Renal pelvis (tissue), 4 donors: ENCODE measurements around the gene IL31. TPM values are rescaled to one million over a fixed set of nuclear protein-coding genes. Genes with fewer than 3 reads are reported as not detected.

ENCODE experiments used
- DNase-seq: peaks from one replicate; pipeline ENCODE4 v3.0.0-alpha.2; 2013
- polyA plus RNA-seq, 3 donors: library from polyadenylated mRNA; unstranded; fragments of 120-200 nt; gene quantifications; one replicate each; pipeline ENCODE4 v1.2.1, GENCODE V29; 2013; ENCODE audit not compliant: insufficient read length in 3 of 3

IL31 gene
- polyA plus RNA-seq, 3 donors, result not detected

- no peak for DNase-seq
Observed at GRCh38 chr12:122129131-122129530, 44.9 kb downstream of the IL31 start.

DNA sequence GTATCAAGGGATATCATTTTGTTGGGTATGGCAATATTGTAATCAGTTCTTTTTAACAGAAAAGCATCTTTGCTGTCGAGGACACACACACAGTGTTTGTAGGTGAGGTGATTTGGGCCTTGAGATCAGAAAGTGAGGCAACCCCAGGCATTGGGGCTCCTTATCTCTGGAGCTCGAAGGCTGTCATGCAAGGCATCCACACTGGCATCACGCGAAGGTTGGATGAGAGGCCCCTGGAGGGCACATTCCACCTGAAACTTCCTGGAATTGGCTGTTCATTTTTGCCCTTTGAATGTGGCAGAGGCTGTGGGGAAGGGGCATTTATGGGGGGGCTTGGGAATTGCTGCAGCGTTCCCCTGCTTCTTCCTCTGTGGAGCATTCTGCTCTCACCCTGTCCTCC is 45.5 kb downstream of the IL31 start:
- DNase-seq, result no peak

GRCh38 chr12:122127839-122128238 is 46.2 kb downstream of the IL31 start:
- DNase-seq, result no peak

DNA sequence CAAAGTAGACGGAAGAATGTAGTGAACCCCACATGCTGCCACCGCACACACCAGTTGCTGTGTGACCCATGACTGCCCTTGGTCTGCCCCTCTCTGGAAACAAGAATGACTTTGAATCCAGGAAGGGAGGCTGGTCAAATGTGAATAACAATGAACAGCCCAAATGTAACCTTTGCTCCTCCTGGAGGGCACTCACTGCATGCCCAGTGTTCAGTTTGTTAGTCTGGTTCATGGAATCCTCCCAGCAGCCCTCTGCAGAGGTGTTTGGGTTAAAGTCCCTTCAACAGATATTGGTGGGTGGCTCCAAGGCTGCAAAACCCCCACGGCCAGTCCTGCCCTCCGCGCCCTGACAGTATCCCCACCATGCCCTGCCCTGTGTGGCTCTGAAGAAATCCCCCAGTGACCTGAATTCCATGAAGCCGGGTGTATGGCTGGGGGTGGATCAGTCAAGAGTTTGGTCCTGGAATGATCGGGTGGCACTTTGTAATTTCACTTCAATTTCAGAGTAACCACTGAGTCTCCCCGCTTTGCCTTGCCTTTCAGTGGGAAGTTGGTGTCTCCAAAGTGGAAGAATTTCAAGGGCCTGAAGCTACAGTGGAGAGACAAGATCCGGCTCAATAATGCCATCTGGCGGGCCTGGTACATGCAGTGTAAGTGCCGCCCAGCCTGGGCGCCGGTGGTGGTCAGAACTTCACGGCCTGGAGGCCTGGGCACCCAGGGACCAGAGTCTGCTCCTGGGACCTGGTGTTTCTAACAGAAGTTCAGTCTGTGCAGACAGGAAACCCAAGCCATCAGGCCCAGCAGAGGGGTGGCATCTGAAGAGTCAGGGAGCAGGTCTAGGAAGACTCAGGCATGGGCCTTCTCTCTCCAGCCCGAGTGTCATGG is 47.1 kb downstream of the IL31 start:
- DNase-seq, result no peak

GRCh38 chr12:122126342-122126635 is 47.7 kb downstream of the IL31 start:
- no peak for DNase-seq

GRCh38 chr12:122125452-122126341 is 48.3 kb downstream of the IL31 start:
- no peak for DNase-seq

DNA sequence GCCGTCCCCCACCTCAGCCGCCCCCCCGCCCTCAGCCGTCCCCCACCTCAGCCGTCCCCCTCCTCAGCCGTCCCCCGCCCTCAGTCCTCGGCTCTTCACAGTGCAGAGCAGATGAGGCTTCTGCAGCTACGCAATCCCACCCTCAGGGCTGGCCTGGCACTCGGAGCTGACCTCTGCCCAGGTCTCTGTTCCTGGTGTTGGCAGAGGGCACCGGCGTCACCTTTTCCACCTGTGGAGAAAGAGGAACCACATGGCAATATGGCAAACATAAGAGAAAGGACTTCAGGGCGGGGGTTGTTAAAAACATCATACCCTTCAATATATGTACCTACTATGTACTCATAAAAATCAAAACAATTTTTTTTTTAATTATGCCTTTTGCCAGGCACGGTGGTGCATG is 49.7 kb downstream of the IL31 start:
- DNase-seq, result no peak

GRCh38 chr12:122123761-122124145 is 50.3 kb downstream of the IL31 start:
- no peak for DNase-seq

DNA sequence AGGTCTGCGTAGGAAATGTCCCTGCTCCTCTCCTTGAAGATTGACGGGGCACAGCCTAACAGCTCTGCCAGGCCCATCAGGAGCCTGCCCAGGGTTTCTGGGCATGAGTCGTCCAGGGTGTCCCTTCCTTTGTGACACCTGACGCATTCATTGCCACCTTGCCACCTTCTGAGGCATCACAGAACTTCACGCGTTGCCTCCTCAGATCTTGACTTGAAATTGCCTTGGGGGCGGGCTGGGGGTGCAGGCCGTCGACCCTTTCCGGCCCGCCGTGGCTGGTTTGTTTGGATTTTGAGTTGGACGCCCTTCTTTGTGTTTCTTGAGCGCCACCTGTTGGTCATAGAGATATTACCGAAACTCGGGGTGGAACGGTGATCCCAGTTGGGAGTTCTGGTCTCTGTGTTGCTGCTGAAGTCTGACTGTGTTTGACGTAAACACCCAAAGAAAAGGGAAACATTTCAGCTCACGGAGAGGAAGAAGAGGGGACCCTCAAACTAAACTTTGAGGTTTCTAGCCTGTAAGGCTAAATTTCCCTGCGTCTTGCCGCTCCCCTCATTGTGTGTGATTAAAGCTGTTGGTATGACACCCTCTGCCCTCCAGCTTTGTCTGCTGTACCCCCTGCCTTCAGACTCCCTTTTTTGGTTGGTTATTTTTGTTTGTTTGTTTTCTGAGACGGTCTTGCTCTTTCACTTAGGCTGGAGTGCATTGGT is 50.8 kb downstream of the IL31 start:
- peak; percentile 69 for DNase-seq

Other genes with a start within 250 kb of the IL31 start
- gene BCL7A, start 152.3 kb downstream of the IL31 start, polyA plus RNA-seq, result 10 to 100 TPM; 39.8 to 45.1 (median 40.7) TPM
- 10 to 100 TPM; 32.7 to 52.6 (median 46.4) TPM for gene MLXIP, start 95.5 kb downstream of the IL31 start, polyA plus RNA-seq
- 1 to 10 TPM; 4.8 to 8.7 (median 8.0) TPM for gene LRRC43, start 8.9 kb upstream of the IL31 start, polyA plus RNA-seq
- gene B3GNT4, start 29.5 kb upstream of the IL31 start, polyA plus RNA-seq, result 1 to 10 TPM; 3.6 to 4.5 (median 4.2) TPM
- gene DIABLO, start 51.8 kb upstream of the IL31 start, polyA plus RNA-seq, result 10 to 100 TPM; 65.1 to 74.3 (median 70.1) TPM
- 10 to 100 TPM; 16.2 to 23.5 (median 18.2) TPM for gene VPS33A, start 92.3 kb upstream of the IL31 start, polyA plus RNA-seq
- gene CLIP1, start 248.4 kb upstream of the IL31 start, polyA plus RNA-seq, result 10 to 100 TPM; 35.9 to 44.5 (median 40.6) TPM